Stimulated activated CD8-positive, alpha-beta memory T cell treated with anti-CD3 and anti-CD28 coated beads, Interleukin-4, amount 100 ng/mL, for 24 hours (primary cell): ENCODE measurements around the gene B4GALT6.

Source experiments
- DNase-seq: peaks from one replicate; pipeline ENCODE4 v3.0.0-alpha.2; 2020; ENCODE audit warnings: low read depth

B4GALT6 gene

DNA sequence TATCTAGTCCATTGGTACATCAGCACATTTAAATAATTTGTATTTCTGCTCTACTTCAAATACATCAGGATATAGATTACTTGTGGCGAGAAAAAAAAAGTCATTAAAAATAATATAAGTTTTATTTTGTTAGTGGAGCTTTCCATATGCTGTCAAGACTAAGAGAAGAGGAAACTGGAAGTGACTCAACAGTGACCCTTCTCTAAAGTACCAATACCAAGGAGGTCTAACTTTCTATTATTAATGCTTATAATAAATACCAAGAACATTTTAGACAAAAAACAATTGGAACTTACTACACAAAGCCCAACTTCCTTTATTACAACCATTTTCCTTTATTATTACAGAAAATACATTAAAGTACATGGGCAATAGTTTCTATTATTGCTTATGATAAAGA, 52.9 kb downstream of the B4GALT6 start:
- no peak for DNase-seq

DNA sequence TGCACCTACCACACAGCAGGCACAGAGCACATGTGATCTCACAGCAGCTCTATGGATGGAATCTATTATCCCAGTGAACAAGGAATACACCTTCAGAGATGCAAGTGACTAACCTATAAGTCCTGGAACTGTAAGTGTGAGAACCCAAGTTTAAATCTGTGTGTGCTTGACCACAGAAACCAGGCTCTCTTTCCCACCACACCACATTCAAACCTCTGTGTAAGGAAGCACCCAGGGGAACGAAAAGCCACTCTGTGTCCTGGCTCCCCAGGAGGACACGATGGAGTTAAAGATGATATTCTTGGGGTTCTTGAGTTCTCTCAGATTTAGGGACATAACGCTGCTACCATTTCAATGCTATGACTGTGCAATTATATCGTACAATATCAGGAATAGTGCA, 53.8 kb downstream of the B4GALT6 start:
- DNase-seq: no peak

DNA sequence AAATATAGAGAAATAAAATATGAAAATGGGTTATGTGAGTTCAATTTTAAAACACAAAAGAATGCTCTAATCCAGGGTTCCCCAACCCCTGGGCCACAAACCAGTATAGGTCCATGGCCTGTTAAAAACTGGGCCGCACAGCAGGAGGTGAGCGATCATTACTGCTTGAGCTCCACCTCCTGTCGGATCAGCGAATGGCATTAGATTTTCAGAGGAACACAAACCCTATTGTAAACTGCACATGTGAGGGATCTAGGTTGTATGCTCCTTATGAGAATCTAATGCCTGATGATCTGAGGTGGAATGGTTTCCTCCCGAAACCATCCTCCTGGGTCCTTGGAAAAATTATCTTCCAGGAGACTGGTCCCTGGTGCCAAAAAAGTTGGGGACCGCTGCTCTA, 58.0 kb downstream of the B4GALT6 start:
- no peak for DNase-seq

DNA sequence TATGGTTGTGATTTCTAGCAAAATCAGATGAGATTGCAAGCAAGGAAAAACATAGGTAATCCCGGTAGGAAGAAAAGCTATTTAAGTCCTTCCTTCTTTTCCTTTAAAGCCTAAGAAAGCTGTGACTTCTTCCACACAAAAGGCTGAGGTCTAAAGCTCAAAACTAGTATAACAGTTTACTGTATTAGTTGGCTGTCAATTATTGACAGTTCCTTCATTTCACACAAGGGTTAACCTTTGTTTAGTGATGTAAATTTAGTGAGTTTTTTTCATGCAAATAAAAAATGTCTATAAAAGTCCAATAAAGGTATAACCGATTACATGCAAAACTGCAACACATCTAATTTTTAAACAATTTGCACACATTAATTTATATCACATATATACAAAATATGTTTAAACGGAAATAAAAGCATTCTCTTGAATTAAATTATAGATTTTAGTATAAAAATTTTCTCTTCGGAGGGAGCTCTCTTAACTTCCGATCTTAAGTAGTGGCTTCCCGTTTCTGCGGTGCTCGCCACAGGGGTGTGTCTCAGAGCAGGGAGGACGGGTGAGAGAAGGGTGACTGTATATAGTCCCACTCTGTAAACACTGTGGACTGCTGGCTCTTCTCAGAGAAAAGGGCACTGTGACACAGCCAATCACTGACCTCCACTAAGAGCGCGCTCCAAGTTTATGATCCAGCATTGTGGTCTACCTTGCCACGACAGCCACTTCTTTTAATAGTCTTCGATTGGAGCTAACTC, 59.3 kb downstream of the B4GALT6 start:
- no peak for DNase-seq

DNA sequence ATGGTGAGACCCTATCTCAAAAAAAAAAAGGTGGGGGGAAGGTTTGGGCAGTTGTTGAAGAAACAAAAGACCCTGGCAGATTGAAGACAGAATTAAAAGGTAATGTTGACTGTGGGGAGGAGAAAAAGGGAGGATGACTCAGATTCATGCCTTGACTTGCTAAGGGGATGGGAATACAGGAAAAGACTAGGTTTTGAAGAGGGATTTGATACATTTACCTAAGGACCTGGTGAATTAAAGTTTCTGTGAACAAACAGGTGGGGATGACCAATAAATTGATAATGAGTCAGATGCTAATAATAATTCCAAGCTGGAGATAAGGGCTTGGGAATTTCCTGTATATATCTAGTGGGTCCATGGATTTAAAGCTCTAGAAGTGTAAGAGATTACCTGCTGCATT, 65.1 kb downstream of the B4GALT6 start:
- no peak for DNase-seq

DNA sequence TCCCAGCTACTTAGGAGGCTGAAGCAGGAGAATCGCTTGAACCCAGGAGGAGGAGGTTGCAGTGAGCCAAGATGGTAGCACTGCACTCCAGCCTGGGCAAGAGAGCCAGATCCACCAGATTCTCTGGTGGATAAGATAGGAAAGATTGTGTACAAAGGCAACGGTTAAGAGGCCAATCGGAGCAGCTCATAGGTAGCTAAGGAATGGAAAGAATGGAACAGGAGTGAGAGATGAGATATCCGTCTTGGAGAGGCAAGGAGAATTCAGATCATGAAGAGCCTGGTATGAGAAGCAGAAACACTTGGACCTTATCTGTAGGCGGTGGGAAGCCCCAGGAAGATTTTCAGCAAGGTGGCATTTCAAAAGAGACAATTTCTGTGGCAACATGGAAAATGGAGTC, 65.6 kb downstream of the B4GALT6 start:
- no peak for DNase-seq

DNA sequence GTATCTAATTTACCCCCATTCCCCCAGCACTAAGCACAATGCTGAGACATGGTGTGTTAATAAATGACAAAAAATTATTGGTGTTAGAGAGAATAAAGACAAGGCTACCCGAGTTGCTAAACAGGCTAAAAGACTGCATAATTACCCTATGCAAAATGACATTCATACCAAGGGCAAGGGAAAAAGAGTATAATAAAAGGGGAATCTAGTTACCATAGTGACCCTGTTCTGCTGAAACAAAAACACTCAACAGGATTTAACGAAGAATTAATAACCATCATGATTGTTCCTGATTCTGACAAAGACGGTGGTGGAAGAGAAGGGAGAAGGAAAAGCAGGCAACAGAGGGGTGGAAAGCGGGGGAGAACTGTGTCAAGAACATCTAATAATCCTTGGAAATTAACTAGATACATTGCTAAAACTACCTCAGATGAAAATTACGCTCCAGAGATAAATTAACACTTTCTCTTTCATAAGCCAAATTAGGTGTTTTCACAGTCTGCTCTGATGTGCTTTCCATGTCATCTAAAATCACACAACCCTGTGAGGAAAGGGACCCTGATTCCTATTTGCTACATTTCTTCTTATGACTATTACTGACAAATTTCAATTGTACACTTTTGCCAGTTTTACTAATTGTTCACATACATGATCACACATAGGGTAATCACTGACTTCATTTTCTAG, 67.2 kb downstream of the B4GALT6 start:
- DNase-seq: no peak

DNA sequence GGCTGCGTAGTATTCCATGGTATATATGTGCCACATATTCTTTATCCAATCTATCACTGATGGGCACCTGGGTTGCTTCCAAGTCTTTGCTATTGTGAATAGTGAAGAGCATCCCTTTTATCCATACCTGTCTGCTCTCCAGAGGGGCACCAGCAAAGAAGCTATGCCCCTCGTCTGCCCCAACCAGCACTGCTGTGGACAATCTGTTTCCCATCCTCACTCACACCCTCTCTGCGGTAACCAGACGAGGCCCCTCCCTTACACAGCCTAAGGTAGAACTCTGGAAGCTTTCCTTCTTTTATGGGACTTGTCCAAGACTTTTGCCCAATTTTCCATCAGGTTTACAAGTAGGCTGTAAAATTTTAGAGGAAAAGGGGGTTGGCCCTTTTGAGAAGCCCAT, 67.8 kb downstream of the B4GALT6 start:
- DNase-seq: no peak

DNA sequence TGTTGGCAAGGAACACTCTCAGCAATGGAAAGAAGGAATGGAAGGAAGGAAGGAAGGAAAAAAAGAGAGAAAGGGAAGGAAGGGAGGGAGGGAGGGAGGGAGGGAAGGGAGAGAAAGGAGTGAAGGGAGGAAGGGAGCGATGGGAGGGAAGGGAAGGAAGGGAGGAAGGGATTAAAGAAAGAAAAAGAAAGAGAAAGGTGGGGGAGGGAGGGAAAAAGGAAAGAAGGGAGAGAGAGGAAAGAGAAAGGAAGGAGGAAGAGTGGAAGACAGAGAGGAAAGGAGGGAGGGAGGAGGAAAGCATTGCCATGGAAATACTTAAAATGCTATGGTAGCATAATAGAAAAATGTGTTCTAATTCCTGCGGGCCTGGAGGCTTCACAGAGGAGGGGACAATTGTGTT, 70.3 kb downstream of the B4GALT6 start:
- no peak for DNase-seq

DNA sequence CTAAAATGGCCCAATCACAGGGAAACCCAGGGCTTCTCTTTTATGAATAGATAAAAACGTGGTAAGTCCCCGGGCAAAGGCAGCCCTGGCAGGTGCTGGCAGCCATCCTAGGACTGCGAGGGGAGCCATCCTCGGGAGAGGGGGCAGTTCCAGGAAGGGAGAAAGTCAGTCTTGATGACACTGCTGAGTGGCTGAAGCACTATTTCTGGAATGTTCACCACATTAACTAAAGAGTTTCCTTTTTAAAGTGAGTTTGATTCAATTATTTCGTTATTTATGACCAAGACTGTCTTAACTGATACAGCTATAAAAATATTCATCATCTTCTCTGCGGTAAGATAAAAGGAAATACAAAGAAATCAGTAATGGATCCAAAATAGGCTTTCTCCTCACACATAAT, 72.3 kb downstream of the B4GALT6 start:
- DNase-seq: no peak

DNA sequence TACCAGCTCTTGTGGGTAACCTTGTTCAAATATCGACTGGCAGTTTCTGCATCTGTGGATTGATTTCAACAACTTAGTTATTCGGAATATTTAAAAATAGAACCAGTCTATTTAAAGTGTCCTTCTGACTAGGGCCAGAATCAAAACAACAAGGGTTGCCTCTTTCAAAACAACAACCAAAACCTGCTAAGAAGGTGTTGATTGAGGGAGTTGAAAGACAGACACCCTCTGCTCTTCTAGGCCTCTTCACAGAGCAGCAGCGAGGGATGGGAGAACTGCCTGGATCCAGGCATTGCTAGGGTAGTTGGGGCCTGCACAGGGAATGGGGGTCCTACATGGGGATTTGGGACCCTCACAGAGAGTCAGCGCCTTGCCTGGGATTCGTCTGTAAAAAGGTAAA, 72.9 kb downstream of the B4GALT6 start:
- no peak for DNase-seq

DNA sequence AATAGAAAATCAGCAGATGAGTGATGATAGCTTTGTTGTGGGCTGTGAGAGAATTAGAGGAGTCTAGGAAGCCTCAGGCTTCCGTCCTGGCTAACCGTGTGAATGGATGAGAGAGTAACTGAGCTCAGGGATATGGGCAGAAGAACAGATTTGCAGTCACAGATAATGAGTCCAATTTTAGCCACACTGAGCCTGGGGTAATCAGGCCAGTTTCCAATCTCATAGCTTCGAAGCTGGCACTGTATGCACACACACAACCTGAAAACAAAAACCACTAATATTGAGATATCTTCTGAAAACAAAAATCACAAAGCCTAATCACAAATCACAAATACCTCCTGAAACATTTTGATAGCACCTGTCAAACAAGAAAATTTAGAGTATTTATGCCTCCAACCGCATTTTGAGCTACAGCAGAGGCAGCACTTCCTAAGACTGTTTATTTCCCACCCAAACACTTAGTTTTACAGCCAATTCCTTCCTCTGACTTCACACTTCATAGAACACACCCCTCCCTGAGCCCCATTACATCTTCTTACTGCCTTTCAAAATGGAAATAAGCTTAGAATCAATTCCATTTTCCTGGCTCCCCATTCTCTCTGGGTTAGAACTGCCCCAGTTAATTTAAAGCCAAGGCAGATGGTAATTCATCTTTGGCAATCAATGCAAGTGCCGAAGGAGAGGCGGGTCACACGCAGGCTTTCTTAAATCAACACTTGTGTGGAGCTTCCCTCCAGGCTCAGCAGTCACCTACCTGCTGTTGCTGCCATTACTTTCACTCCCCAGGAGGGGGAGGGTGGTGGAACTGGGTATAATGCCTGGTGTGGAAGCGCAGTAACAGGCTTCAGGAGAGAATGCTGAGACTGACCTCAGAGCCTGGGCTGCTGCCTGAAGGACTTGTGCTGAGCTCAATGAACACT, 73.8 kb downstream of the B4GALT6 start:
- DNase-seq: no peak

DNA sequence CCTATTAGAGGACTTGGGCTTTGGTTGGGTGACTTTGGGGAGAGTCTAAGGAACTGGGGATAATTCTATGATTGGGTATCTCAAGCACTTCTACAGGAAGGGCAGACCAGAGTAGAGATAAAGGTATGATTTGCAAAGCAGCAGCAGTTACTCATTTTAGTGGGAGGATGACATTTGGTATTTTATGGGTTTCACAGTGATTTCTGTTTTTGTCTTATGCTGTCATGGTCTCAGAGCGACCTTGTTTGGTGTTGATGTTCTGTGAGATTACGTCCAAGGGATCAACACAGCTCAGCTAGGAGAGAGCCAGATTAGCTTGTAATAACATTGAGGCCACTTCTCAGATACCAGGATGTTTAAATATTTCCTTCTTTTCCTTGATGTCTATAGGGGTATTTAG, 74.5 kb downstream of the B4GALT6 start:
- no peak for DNase-seq

DNA sequence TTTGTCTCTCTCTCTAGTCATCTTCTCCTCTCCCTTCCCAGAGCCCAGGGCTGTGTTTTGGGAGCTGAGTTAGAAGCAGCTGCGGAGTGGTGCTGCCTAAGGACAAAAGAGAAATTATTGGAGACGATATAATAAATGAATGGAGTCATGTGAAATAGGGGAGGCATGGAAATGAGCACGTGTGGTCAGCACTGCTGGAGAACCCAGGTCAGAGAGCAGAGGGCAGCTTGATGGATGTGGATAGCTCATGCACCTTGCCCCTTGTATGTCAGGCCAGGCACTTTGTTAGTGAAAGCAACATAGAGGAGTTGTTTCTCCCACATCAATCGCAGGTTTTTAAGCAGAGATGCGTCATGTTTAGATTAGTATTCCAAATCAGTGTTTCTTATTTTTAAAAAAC, 77.0 kb downstream of the B4GALT6 start:
- DNase-seq: no peak

DNA sequence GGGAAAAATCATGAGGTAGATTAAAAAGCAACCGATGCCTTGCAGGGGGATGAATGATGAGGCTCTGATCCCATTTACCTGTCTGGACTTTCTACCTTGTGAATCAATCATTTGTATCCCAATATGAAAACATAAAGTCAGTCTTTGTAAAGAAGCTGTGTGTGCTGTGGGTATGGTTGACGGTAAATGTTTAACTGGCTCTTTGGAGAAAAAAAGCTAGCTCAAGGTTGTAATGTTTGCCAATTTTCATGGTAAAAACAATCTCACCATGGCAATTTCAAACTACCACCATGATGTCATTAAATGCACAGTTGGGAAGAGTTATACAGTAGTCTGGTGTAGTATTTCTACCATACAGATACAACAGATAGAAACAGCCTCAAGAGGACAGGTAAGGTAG, 78.1 kb downstream of the B4GALT6 start:
- DNase-seq: no peak

DNA sequence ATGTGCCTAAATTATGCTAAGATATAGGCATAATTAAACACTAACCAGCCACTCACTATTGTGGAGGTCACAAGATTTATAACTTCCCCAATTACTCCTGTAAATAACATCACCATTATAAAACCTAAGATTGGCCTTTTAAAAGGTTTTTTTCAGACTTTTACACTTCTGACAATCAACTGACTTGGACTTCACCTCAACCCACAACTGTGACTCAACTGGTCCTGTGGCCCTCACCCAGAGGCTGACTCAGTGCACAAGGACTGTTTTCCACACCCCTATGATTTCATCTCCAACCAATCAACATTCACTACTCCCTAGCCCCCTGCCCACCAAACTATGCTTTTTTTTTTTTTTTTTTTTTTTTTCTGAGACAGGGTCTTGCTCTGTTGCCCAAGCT, 81.1 kb downstream of the B4GALT6 start:
- DNase-seq: no peak

DNA sequence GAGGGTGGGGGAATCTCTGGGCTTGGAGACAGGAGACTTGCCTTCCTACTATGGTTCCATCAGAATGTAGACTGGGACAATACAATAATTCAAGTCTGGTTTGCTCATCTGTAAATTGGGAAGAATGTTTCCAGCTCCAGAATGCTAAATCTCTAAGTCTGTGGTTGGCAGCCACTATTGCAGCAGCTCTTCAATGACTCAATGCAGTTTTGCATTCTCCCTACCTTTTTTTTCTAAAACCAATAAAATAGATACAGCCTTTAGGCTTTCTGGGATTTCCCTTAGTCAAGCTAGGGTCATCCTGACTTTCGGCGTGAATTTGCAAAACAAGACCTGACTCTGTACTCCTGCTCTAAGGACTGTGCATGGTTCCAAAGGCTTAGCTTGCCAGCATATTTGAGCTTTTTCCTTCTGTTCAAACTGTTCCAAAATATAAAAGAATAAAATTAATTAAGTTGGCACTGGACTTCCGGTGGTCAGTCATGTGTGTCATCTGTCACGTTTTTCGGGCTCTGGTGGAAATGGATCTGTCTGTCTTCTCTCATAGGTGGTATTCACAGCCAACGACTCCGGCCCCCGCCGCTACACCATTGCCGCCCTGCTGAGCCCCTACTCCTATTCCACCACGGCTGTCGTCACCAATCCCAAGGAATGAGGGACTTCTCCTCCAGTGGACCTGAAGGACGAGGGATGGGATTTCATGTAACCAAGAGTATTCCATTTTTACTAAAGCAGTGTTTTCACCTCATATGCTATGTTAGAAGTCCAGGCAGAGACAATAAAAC, 86.2 kb downstream of the B4GALT6 start:
- DNase-seq: no peak

DNA sequence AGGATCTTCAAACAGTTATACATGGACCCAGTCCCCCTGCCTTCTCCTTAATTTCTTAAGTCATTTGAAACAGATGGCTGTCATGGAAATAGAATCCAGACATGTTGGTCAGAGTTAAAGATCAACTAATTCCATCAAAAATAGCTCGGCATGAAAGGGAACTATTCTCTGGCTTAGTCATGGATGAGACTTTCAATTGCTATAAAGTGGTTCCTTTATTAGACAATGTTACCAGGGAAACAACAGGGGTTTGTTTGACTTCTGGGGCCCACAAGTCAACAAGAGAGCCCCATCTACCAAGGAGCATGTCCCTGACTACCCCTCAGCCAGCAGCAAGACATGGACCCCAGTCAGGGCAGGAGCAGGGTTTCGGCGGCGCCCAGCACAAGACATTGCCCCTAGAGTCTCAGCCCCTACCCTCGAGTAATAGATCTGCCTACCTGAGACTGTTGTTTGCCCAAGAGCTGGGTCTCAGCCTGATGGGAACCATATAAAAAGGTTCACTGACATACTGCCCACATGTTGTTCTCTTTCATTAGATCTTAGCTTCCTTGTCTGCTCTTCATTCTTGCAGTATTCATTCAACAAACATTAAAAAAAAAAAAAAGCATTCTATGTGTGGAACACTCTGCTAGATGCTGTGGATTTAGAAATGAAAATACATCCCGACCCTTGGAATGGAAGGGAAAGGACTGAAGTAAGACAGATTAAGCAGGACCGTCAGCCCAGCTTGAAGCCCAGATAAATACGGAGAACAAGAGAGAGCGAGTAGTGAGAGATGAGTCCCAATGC, 88.1 kb downstream of the B4GALT6 start:
- no peak for DNase-seq

DNA sequence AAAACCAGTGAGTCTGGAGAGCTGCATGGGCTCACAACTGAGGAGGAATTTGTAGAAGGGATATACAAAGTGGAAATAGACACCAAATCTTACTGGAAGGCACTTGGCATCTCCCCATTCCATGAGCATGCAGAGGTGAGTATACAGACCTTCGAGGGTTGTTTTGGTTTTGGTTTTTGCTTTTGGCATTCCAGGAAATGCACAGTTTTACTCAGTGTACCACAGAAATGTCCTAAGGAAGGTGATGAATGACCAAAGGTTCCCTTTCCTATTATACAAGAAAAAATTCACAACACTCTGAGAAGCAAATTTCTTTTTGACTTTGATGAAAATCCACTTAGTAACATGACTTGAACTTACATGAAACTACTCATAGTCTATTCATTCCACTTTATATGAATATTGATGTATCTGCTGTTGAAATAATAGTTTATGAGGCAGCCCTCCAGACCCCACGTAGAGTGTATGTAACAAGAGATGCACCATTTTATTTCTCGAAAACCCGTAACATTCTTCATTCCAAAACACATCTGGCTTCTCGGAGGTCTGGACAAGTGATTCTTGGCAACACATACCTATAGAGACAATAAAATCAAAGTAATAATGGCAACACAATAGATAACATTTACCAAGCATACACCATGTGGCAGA, 89.1 kb downstream of the B4GALT6 start:
- no peak for DNase-seq

DNA sequence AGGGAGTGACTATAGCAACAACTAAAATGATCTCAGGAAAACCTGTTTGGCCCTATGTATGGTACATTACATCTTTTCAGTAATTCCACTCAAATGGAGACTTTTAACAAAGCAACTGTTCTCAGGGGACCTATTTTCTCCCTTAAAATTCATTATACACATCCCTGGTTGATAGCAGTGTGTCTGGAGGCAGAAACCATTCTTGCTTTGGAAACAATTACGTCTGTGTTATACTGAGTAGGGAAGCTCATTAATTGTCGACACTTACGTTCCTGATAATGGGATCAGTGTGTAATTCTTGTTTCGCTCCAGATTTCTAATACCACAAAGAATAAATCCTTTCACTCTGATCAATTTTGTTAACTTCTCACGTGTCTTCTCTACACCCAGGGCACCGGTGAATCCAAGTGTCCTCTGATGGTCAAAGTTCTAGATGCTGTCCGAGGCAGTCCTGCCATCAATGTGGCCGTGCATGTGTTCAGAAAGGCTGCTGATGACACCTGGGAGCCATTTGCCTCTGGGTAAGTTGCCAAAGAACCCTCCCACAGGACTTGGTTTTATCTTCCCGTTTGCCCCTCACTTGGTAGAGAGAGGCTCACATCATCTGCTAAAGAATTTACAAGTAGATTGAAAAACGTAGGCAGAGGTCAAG, 91.7 kb downstream of the B4GALT6 start:
- no peak for DNase-seq
